HG02610 (cell line): ENCODE results near the gene LAMA2.

Source experiments
- ATAC-seq: cut with Tn5 transposase; IDR thresholded peaks from one replicate; pipeline ENCODE4 v1.9.1; 2021; ENCODE audit warnings: mild to moderate bottlenecking, moderate library complexity; ENCODE audit not compliant: unreplicated experiment

Gene LAMA2

GRCh38 chr6:129416337-129416990 lies 533.5 kb downstream of the LAMA2 start:
- no peak for ATAC-seq

- no peak for ATAC-seq
Observed at GRCh38 chr6:129417416-129418086, 534.6 kb downstream of the LAMA2 start.

- ATAC-seq, result no peak
Observed at GRCh38 chr6:129419324-129419723, 536.4 kb downstream of the LAMA2 start.

GRCh38 chr6:129426343-129426742 lies 543.4 kb downstream of the LAMA2 start:
- ATAC-seq, result no peak

GRCh38 chr6:129429956-129430355 lies 547.0 kb downstream of the LAMA2 start:
- no peak for ATAC-seq

- ATAC-seq, result no peak
Observed at GRCh38 chr6:129432738-129433137, 549.8 kb downstream of the LAMA2 start.

- no peak for ATAC-seq
Observed at GRCh38 chr6:129434091-129434490, 551.2 kb downstream of the LAMA2 start.

- ATAC-seq, result no peak
Observed at GRCh38 chr6:129440691-129441090, 557.8 kb downstream of the LAMA2 start.

GRCh38 chr6:129444683-129445082 lies 561.7 kb downstream of the LAMA2 start:
- ATAC-seq, result no peak

GRCh38 chr6:129446272-129447197 lies 563.6 kb downstream of the LAMA2 start:
- ATAC-seq, result no peak

- no peak for ATAC-seq
Observed at GRCh38 chr6:129447198-129447565, 564.2 kb downstream of the LAMA2 start.

GRCh38 chr6:129448965-129449364 lies 566.0 kb downstream of the LAMA2 start:
- ATAC-seq, result peak; percentile 100

GRCh38 chr6:129451187-129451586 lies 568.2 kb downstream of the LAMA2 start:
- ATAC-seq, result no peak

GRCh38 chr6:129453073-129453472 lies 570.1 kb downstream of the LAMA2 start:
- no peak for ATAC-seq

- no peak for ATAC-seq
Observed at GRCh38 chr6:129454488-129454887, 571.5 kb downstream of the LAMA2 start.

- no peak for ATAC-seq
Observed at GRCh38 chr6:129455126-129455769, 572.3 kb downstream of the LAMA2 start.

- no peak for ATAC-seq
Observed at GRCh38 chr6:129460221-129460620, 577.3 kb downstream of the LAMA2 start.

- ATAC-seq, result no peak
Observed at GRCh38 chr6:129469070-129469662, 586.2 kb downstream of the LAMA2 start.

- no peak for ATAC-seq
Observed at GRCh38 chr6:129472239-129472638, 589.3 kb downstream of the LAMA2 start.

GRCh38 chr6:129473546-129473945 lies 590.6 kb downstream of the LAMA2 start:
- no peak for ATAC-seq
